Stimulated activated CD8-positive, alpha-beta memory T cell treated with anti-CD3 and anti-CD28 coated beads, Interleukin-4, amount 100 ng/mL, for 48 hours (primary cell): ENCODE results near the gene EFNA2.

ENCODE experiments used
- DNase-seq: peaks from one replicate; pipeline ENCODE4 v3.0.0-alpha.2; 2020

The EFNA2 gene

DNA sequence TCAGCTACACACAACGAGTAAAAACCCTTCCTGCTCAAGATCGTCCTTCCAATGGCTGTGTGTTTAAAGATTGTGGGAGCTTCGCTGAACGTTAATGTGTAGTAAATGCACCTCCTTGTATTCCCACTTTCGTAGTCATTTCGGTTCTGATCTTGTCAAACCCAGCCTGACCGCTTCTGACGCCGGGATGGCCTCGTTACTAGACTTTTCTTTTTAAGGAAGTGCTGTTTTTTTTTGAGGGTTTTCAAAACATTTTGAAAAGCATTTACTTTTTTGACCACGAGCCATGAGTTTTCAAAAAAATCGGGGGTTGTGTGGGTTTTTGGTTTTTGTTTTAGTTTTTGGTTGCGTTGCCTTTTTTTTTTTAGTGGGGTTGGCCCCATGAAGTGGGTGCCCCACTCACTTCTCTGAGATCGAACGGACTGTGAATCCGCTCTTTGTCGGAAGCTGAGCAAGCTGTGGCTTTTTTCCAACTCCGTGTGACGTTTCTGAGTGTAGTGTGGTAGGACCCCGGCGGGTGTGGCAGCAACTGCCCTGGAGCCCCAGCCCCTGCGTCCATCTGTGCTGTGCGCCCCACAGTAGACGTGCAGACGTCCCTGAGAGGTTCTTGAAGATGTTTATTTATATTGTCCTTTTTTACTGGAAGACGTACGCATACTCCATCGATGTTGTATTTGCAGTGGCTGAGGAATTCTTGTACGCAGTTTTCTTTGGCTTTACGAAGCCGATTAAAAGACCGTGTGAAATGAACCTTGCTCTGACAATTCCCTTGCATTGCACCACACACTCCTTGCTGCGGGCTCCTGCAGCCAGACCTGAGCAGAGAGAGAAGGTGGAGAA, 13.0 kb upstream of the EFNA2 start:
- DNase-seq = no peak

DNA sequence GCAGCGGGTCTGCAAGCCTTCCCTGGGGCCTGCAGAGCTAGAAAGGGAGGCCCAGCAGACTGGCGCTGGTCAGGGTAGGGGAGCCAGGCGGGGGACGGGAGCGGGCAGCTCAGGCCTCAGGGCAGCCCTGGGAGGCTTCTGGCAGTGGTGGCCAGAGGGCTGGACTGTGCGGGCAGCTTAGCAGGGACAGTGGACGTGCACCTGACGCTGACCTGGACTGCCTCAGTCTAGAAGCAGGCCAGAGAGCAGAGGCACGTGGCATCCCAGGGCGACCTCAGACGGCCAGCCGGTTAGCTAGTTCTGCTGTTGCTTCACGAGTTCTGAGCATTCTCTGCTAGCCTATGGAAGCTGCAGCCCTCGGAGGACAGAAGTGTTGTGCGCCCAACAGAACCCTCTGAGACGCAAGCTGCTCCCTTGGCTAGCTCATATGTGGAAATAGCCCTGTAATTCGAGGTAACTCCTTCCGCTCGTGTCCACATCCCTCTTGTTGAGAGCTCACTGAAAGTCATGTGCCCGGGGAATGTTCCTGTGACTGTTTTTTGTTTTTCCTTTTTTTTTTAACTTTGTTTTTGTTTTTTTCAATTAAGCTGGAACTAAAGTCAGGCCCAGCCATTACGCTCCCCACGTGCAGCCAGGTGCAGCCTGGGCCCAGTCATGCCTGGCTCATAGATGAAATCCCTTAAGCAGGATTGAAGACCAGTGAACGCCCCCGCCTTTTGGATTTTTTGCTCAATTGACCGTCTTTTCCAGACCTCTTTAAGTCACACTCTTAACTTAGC, 12.2 kb upstream of the EFNA2 start:
- no peak for DNase-seq

DNA sequence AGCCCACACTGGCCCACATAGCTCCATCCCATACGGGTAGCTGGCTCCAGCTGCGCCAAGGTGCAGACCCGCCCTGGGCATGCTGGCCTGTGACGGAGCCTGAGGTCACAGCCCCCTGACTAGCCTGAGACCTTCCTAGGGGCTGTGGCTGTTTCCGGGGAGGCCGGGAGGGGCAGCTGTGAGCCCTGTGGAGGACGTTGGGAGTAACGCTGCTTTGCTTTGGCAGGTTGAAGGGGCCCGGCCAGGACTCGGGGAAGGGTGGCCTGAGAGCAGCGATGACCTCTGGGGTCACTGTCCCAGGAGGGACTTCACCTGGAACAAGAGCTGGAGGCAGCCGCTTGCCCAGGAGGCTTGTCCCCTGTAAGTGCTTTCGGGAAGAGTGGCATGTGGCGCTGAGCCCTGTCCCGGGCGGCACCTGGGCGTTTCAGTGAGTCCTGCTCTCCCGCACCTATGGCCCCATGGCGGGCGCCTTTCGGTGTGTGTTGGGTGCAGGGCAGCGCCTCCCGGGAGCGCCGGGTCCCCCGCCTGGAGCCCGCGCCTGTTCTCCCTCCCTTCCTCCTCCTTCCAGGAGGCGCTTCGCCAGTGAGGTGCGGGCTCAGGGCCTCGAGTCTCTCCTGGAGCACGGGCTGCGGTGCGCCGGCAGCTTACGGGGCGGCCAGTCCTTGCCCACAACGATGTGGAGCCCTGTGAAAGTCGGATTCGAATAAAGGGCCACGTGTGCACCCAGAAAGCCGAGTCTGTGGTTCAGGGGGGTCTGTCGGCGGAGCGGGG, 11.4 kb upstream of the EFNA2 start:
- DNase-seq = no peak

DNA sequence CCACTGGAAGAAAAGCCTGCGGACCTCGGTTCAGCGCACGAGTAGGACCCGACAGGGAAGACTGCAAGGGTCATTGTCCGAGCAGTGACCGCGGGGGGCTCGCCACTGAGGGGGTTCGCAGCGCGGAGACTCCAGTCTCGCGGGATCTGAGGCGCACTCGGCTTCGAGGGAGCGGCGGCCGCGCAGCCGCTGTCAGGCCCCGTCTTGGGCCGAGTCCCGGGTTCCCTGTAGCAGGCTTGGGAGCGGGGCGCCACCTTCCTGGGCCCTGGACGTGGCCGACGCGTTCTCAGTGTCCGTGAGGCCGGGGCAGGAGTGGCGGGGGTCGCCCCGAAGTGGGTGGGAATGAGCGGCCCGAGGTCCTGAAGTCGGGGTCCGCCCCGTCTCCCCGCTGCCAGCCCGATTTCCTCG, 10.8 kb upstream of the EFNA2 start:
- no peak for DNase-seq

DNA sequence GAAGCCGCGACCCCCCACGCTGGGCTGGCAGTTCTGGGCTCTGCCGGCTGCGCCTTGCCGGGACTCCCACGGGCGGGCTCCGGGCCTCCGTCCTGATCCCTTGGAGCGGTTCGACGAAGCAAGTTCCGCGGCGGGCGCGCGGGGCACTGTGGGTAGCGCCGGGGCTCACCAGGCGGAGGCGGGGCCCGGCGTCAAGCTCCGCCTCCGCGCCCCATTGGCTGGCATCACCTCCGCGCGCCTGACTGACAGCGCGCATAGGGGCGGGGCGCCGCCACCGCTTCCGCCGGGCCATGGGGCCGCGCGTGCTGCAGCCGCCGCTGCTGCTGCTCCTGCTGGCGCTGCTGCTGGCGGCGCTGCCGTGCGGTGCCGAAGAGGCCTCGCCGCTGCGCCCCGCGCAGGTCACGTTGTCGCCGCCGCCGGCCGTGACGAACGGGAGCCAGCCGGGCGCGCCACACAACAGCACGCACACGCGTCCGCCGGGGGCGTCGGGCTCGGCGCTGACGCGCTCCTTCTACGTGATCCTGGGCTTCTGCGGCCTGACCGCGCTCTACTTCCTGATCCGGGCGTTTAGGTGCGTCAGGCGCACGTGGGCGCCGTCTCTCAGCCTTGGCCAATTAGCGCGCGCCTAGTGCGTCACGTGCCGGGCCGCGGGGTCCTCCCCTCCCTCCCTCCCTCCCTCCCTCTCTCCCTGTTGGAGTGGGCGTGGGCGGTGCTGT, 10.3 kb upstream of the EFNA2 start, which contains the start of gene FAM174C:
Gene FAM174C (plus strand): TSS at position 271 of the 716 bp plus-strand sequence. CDS start 20 bp downstream, at position 291.
- peak; percentile 98 for DNase-seq

DNA sequence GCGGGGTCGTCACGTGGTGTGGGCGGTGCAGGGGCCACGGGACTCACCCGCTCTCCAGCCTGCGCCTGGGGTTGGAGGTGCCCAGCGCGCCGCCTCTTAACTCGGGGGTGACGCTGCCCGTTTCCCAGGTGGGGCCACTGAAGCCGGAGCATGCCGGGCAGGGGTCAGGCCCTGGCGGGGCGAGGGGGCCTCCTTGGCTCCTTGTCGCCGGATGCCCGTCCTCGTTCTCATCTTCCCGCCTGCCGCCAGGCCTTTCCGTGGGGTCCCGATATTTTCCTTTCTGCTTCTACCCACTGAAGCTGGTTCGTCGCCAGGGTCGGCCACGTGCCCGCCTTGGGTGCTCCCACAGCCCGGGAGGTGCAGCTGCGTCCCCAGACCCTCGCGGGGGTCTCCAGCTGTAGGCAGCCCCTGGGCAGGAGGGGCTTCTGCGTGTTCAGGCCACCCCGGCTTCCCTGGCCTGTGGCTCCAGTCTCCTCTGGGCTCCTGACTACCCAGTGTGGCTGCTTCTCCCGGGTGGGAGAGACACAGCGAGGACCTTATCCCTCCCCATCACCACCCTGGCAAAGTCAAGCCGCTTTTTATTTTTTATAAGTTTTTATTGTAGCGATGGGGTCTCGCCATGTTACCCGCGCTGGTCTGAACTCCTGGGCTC, 9.6 kb upstream of the EFNA2 start:
- no peak for DNase-seq

DNA sequence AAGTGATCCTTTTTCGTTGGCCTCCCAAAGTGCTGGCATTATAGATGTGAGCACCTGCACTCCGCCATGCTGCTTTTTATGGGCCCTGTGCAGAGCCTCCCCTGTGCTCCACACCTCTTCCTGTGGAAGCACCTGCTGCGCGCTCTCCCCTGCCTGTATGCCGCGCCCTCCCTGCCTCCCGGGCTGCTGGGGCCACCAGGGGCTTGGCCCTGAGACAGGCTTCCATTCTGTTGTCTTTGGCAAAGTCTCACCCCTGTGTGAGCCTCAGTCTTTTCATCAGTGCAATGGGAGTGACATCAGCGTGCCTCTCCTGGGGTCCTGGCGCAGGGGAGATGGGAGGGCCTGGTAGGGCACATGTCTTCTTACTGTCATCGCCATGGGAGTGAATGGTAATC, 9.0 kb upstream of the EFNA2 start:
- DNase-seq = no peak

DNA sequence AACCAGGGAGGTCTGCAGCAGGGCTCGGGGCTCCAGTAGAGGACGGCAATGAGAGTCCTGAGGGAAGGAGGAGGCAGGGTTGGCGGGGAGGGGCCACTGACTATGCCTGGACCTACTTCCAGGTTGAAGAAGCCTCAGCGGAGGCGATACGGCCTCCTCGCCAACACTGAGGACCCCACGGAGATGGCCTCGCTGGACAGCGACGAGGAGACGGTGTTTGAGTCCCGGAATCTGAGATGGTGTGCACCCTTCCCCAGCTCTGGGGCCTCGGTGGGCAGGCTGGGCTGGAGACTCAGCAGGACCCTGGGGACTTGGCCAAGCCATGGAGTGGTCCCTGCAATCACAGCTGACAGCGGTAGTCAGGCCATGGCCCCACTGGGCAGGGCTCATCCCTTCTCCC, 8.6 kb upstream of the EFNA2 start:
- DNase-seq = no peak

DNA sequence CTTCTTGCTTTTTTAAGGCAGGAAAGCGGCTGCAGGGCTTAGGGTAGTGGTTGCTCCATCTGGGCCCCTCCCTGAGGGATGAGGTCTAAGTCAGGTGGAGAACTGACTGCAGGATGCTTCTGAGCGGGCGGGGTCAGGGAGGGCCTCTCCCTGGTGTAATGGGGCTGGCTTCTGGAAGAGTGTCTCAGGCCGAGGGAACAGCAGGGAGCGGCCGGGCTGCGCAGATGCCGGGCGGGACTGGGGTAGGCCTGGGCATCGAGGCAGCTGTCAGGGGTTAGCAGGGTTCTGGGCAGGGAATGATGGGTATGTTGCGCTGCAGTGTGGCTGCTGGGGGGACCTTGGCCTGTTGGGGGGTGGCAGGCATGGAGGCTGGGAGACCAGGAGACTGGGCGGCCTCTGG, 7.6 kb upstream of the EFNA2 start:
- DNase-seq = no peak

DNA sequence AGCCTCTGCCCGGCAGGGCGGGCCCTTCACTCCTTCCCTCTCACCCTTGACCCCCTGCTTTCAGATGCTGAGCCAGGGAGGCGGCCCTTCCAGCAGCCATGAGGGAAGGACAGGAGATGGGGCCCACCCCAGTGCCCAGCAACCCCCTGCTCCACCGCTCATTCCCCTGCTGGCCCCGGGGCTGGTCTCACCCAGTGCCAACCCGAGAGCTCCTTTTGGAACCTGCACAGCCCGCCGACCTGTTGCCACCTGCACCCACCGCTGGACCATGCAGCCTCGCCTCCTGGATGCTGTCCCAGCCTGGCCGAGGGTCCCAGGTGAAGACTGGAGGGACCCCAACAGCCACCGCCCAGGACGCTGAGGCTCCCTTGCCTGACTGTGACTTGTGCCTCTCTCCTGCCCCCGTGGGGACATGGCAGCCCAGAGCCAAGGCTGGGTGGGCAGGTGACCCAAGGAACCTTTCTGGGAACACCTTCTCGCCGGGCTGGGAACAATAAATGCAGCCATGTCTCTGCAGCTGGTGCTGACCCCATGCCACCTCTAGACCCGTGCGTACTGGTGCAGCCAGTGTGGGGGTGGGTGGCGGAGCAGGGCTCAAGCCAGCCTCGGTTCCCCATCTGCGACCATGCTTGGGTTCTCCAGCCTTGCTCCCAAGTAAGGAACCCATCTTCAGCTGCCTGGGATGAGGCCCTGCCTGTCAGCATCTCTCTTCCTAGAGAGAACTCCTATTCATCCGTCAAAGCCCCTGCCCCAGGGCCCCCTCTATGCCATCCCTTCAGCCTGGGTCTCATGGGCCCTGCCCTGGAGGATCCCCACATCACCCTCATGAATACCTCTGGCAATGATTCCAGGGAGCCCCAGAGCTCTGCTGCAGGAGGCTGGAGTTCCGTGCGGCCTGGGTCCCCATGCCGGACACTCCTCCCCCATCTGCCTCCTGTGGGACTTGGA, 6.7 kb upstream of the EFNA2 start:
- no peak for DNase-seq

DNA sequence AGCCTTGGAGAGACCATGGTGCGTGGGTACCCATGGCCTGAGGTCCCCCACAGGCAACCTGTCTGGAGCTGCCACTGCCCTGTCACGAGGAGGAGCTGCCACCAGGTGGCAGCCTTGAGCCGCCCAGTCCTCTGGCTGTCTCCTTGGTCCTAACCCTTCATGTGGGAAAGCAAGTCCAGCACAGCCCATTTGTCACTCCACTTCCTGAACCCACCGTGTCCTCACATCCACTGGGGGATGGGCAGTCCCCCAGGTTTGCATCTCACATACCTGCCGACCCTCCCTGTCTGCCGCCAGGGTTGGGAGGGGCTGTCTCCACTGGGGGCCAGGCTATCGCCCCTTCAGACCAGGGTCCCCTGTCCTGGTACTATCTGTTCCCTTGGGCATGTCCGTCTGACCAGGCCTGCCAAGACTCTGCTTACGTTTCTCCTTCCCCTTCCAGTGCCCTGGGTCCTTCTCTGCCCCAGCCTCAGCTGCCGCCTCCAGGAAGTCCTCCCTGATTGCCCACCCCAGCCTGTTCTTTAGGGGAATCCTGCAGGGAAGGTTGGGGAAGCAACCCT, 5.8 kb upstream of the EFNA2 start:
- peak; percentile 88 for DNase-seq

DNA sequence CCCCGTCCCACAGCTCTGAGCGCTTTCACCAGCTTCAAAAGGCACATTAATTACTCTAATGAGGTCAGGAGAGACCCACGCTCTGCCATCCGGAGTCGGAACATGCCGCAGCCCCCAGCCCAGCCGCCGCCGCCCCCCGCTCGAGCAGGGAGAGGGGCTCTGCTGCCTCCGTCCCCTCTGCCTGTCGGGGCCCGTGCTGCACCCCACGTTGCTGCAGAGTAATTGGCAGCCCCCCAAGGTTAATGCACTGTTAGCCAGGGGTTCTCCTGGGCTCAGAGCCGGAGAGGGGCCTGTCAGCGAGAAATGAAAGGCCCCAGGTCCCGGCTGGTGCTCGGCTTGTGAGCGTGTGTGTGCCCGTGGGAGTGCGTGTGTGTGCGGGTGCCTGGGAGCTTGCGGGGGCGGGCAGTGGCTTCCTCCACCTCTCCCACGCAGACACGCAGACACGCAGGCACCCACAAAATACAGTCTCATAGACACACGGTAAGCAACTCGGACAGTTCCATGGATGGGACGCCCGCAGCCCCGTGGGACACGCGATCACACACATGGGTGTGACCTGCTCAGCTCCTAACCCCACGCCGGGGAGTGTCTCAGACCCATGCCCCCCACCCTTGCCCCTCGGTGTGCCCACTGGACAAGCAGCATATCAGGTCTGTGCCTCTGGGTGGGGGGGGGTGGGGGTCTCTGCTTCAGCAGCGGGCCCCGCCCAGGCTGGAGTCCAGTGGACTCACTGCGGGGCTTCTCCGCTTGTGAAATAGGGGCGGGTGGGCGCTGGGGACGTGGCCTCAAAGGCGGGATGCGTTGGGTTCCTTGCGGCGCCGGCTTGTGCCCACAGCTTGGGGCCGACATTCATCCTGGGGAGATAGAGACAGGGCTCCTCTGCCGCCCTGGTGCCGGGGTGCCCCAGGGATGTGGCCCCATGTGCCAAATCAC, 4.8 kb upstream of the EFNA2 start:
- DNase-seq = no peak

DNA sequence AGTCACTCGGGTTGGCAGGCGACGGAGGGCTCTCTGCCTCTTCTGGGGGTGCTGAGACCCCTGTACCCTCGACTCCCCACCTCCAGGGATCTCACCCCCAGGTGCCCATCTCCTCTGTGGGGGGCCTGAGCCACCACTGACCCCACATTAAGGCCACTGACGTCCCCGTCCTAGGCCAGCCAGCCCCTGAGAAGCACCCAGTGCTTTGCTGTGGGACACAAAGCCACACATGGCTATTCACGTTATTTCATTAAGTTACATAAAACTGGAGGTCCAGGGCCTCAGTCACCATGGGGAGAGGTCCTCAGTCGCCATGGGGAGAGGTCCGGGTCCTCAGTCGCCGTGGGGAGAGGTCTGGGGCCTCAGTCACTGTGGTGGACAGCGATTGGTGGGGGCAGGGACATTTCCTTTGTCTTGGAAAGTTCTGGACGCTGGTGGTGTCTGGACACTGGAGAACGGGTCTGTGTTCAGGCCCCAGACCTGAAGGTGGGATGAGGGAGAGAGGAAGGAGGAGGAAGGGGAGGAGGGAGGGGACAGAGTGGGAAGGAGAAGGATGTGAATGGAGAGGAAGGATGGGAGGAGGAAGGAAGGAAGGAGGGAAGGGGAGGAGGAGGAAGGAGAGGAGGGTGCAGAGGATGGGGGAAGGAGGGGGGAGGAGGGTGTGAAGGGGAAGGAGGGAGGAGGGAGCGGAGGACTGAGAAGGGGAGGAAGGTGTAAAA, 3.9 kb upstream of the EFNA2 start:
- no peak for DNase-seq

DNA sequence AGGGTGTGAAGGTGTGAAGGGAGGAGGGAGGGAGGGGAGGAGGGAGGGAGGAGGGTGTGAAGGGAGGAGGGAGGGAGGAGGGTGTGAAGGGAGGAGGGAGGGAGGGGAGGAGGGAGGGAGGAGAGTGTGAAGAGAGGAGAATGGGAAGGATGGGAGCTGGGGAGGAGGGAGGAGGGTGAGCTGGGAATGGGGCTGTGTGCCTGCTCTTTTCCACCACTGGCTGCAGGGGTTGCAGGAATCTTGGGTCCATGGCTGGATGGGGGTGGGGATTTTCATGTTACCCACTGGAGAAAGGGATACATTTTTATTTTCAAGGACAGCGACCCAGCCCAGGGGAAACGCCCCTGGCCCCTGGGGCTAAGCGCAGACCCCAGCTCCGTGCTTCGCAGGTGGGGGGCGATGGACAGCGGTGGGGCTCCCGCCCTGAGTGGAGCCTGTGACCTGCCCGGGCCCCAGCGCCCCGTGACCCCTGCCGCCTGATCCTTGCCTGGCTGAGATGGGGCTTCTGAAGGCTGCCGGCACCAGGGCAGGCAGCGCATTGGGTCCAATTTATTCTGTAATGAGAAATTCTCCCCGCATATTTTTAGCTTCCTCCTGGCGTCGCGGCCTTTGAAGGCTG, 3.0 kb upstream of the EFNA2 start:
- no peak for DNase-seq

DNA sequence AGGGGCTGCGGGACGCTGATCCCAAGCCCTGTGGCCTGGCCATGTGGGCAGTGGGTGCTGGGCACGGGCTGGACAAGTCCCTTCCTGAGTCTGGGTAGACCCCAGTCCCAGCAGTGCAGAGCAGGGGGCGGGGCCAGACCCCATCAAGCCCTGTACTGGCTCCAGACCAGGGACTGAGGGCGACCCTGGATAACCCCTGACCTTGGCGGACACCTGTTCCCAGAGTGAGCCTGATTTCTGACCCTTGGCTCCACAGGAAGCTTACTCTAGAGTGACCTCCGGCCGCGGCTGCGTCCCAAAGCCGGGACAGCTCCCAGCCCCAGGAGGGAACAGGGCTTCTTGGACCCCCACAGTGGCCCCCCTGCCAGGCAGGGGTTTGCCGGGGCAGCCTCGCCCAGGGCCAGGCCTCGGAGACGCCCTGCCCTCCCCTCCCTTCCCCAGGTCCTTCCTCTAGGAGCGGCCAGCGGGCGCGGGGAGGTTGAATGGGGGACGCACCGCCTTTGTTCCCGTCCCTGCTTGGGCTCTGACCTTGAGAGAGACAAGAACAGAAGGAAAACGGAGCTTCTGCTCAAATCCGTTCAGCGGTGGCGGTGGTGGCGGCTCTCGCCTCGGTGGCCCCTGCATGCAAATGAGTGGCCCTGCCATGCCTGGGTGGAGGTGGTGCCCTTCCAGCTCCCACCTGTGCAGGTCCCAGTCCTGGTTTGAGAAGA, 2.3 kb upstream of the EFNA2 start:
- DNase-seq = no peak

DNA sequence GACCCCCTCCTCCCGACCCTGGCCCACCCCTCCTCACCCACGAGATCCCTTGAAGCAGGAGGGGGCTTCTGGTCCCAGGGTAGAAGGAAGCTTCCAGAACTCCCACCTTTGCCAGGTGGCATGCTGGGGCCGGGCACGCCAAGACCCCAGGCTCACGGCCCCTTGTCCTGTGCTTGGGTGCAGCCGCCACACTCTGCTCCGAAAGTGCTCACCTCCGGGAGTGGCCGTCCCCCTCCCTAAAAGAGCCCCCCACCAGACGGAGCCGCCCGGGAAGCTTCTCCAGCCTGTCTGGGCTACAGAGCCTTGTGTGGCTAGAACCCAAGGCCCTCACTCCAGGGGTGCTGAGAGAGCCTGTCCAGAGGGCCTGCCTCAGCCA, 1.8 kb upstream of the EFNA2 start:
- no peak for DNase-seq

DNA sequence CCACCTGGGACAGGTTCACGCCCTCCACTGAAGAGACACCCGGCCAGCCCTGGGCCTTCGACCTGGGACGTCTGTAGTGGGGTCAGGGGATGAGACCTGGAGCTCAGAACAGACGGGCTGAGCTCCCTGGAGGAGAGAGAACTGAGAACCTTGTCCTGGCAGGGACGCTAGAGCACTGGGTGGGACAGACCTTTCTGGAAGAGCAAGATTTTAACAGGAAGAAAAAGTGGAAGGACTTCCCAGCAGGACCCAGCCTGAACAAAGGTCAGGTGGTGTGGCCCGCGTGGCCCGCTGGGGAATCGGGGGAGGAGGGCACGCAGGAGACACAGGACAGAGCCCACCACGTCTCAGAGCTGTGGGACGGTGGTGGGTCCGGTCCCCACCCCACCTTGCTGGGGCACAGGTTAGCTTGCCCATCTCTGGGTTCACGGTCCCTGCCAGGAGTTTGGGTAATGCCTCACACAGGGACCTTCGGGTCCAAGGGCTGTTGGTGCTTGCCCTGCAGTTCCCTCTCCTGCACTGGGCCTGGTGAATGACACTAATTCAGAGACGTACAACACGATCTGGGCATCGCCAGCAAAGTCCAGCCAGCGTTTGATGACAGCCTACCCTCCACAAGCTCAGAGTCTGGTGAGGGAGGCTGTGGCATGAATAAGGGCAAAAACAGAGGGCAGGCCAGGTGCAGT, 1.2 kb upstream of the EFNA2 start:
- no peak for DNase-seq
